A673 (cell line): ENCODE data around the gene PIK3CG. TPM values are rescaled to one million over a fixed set of nuclear protein-coding genes. Genes with fewer than 3 reads are reported as not detected.
"Not testable (repeated sequence)": the region's sequence is repeated elsewhere in the genome, so short reads cannot be mapped to it uniquely, and the experiment has no call there.

Experiments used
- BruUV-seq: library from RNA; stranded (reverse); fragments of 400-500 nt; replicated peaks from 2 replicates; lab custom pipeline; 2021; lab: Mats Ljungman, UMichigan
- CTCF ChIA-PET: fragments of 300-600 bp; sonication (Branson Sonifier 250); formaldehyde crosslinking; loops from one replicate; lab custom pipeline; 2022; ENCODE audit warnings: antibody characterized with exemption; lab: Charles Lee
- POLR2A ChIA-PET: fragments of 300-600 bp; sonication (Branson Sonifier 250); formaldehyde crosslinking; loops from one replicate; lab custom pipeline; 2022; ENCODE audit warnings: antibody characterized with exemption; ENCODE audit not compliant: low non-redundant PET; lab: Charles Lee
- DNase-seq: peaks from one replicate; pipeline ENCODE4 v3.0.0-alpha.2; 2015; ENCODE audit warnings: low spot score
- H3K27ac ChIP-seq: fragments of 200-600 bp; sonication (generic); 2 replicates; pipeline ENCODE4 v1.5.1; 2016; ENCODE audit warnings: mixed run types, low read depth, mild to moderate bottlenecking, mixed read lengths, antibody characterized with exemption, low read length; ENCODE audit not compliant: poor library complexity, severe bottlenecking
- H3K27me3 ChIP-seq: fragments of 200-600 bp; sonication (generic); replicated peaks from 2 replicates; pipeline ENCODE4 v1.6.1; 2017; ENCODE audit warnings: mixed run types, low read depth, mild to moderate bottlenecking, mixed read lengths, antibody characterized with exemption, low read length; ENCODE audit not compliant: insufficient read depth, poor library complexity
- H3K36me3 ChIP-seq: fragments of 200-600 bp; sonication (generic); 2 replicates; pipeline ENCODE4 v1.6.1; 2016; ENCODE audit warnings: mixed run types, mild to moderate bottlenecking, mixed read lengths, antibody characterized with exemption, low read length; ENCODE audit not compliant: insufficient read depth, poor library complexity, severe bottlenecking
- H3K4me1 ChIP-seq: fragments of 200-600 bp; sonication (generic); 2 replicates; pipeline ENCODE4 v1.6.1; 2017; ENCODE audit warnings: mixed run types, mild to moderate bottlenecking, mixed read lengths, antibody characterized with exemption, low read length; ENCODE audit not compliant: insufficient read depth, poor library complexity, severe bottlenecking
- H3K4me3 ChIP-seq: fragments of 200-600 bp; sonication (generic); 2 replicates; pipeline ENCODE4 v1.5.1; 2016; ENCODE audit warnings: low read depth, mixed run types, mild to moderate bottlenecking, mixed read lengths, low read length; ENCODE audit not compliant: poor library complexity, severe bottlenecking
- H3K9me3 ChIP-seq: fragments of 200-600 bp; sonication (generic); 2 replicates; pipeline ENCODE4 v1.6.1; 2016; ENCODE audit warnings: mixed run types, low read depth, mild to moderate bottlenecking, mixed read lengths, antibody characterized with exemption, low read length; ENCODE audit not compliant: poor library complexity, severe bottlenecking
- CTCF ChIP-seq: fragments of 300-800, 200-600 bp; sonication (generic); conservative IDR thresholded peaks from 2 replicates; pipeline ENCODE4 v1.5.1; 2017; ENCODE audit warnings: low read depth, mild to moderate bottlenecking, antibody characterized with exemption, low read length, moderate library complexity, mixed read lengths
- EZH2 ChIP-seq: fragments of 200-600 bp; sonication (generic); IDR thresholded peaks from 2 replicates; pipeline ENCODE4 v1.6.1; 2017; ENCODE audit warnings: borderline replicate concordance, low read depth, mild to moderate bottlenecking, mixed read lengths, antibody characterized with exemption, low read length; ENCODE audit not compliant: poor library complexity, severe bottlenecking
- intact Hi-C: fragments of 100-400 bp; cut with micrococcal nuclease; formaldehyde crosslinking; loops from one replicate; pipeline ENCODE4 v1.10.0; 2022; ENCODE audit not compliant: unreplicated experiment
- total RNA-seq: library from RNA; stranded (reverse); gene quantifications from 2 replicates; pipeline ENCODE4 v1.2.3, GENCODE V29; 2021

The PIK3CG gene
- total RNA-seq, 1 experiment from 2014 or later = 13.4 TPM

- Histone ChIP-seq H3K27me3 (no peaks in the 10 kb centered on the region), H3K9me3 (no peaks in the 10 kb centered on the region), H3K4me3 (no peak overlapping the region), H3K4me1 (no peaks in the 10 kb centered on the region), H3K36me3 (no peaks in the 10 kb centered on the region), H3K27ac (no peak overlapping the region)
- intact Hi-C loops = no loop called here
- TF ChIP-seq EZH2 = no peak
- TF ChIP-seq CTCF = no peak
- no peak for DNase-seq
- CTCF ChIA-PET = no interaction called here
- BruUV-seq = no TSS peak
- POLR2A ChIA-PET = no interaction called here
Observed at GRCh38 chr7:106918991-106919390, 53.9 kb downstream of the PIK3CG start.

- intact Hi-C loops, H3K9me3 ChIP-seq, DNase-seq, H3K36me3 ChIP-seq, H3K27me3 ChIP-seq, H3K27ac ChIP-seq, H3K4me3 ChIP-seq, H3K4me1 ChIP-seq, POLR2A ChIA-PET, BruUV-seq, CTCF ChIA-PET: not testable (repeated sequence)
Observed at GRCh38 chr7:106924468-106924867, 59.4 kb downstream of the PIK3CG start.

GRCh38 chr7:106926892-106927291 is 61.8 kb downstream of the PIK3CG start:
- Histone ChIP-seq H3K36me3 (no peaks in the 10 kb centered on the region), H3K4me1 (no peaks in the 10 kb centered on the region), H3K4me3 (no peak overlapping the region), H3K27ac (no peak overlapping the region), H3K27me3 (no peaks in the 10 kb centered on the region), H3K9me3 (no peaks in the 10 kb centered on the region)
- CTCF ChIA-PET = no interaction called here
- intact Hi-C loops = no loop called here
- no TSS peak for BruUV-seq
- TF ChIP-seq EZH2 (no peak), CTCF (no peak)
- POLR2A ChIA-PET = no interaction called here
- no peak for DNase-seq

- no peaks in the 10 kb centered on the region for H3K4me1 ChIP-seq
- H3K27me3 ChIP-seq = no peaks in the 10 kb centered on the region
- TF ChIP-seq EZH2 (no peak), CTCF (no peak)
- no peak for DNase-seq
- no peak overlapping the region for H3K4me3 ChIP-seq
- H3K36me3 ChIP-seq = no peaks in the 10 kb centered on the region
- ChIA-PET CTCF (no interaction called here), POLR2A (no interaction called here)
- no TSS peak for BruUV-seq
- H3K27ac ChIP-seq = no peak overlapping the region
- intact Hi-C loops = no loop called here
- no peaks in the 10 kb centered on the region for H3K9me3 ChIP-seq
Observed at GRCh38 chr7:106927536-106927935, 62.5 kb downstream of the PIK3CG start.

- CTCF ChIA-PET, POLR2A ChIA-PET: not testable (repeated sequence)
Observed at GRCh38 chr7:106929616-106930015, 64.5 kb downstream of the PIK3CG start.

More at GRCh38 chr7:106929616-106930015, 64.5 kb downstream of the PIK3CG start:
- H3K36me3 ChIP-seq, DNase-seq, H3K4me3 ChIP-seq, H3K27ac ChIP-seq, H3K4me1 ChIP-seq, BruUV-seq, H3K27me3 ChIP-seq, H3K9me3 ChIP-seq: not testable (repeated sequence)
- intact Hi-C loops = loop anchor here (5.0 kb wide), 1 partner anchor 127 kb away; no protein-coding TSS in a partner anchor
